ENCODE results near the gene CAB39L. TPM values are rescaled to one million over a fixed set of nuclear protein-coding genes. Genes with fewer than 3 reads are reported as not detected.

Gene CAB39L
- total RNA-seq, 1 experiment from 2014 or later = 3.6 TPM

DNA sequence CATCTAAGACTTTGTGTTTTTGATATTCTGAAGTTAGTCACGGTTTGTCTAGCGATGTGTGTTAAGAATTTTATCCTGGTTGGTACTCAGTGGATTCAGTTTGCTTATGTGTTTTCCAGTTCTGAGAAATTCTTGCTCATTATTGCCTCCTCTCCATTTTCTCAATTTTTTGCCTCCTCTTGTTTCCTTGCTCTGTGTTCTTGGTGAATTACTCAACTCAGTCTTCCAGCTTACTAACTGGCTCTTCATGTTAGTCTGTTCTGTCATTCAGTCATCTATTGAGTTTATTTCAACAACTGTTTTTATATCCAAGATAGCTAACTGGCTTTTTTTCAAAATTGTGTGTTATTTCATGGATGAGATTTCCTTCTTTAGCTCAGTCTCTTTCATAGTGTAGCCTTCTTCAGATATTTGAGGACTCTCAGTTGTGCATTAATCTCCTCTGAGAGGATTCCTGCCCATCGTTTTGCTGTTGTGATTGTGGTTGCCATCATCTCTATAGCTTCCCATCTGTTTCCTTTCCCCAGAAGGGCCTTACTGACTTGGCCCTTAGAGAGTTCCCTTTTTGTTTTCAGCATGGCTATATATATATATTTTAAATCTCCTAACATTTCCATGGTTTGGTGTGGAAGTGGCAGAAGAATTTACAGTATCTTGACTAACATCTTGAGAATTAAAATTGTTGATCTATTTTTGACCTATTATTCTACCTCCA lies 6.4 kb upstream of the CAB39L start:
- POLR2A ChIA-PET (ENCODE audit: low non-redundant PET) = no interaction called here

DNA sequence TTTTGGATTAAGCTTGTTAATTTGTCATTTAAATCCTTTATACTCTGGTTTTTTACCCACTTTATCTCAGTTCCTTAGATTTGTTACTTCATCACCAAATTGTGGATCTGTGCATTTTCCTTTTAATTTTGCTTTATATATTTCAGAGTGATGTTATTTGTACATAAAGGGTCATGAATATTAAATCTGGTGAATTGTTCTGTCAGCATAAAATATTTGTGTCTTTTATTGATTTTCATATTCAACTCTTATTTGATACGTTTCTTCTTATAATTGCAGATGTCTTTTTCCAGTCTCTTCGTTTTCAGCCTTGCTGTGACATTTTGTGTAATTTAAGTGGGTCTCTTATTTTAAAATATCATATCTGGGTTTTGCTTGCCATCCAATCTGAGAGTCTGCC lies 4.9 kb upstream of the CAB39L start:
- BruUV-seq (replicated peaks) = no TSS peak

More for the DNA sequence above, 6.4 kb upstream of the CAB39L start:
- DNase-seq (ENCODE audit: low spot score) = no peak
- CTCF ChIA-PET = no interaction called here
- intact Hi-C loops (cut with micrococcal nuclease; ENCODE audit: unreplicated experiment) = no loop called here
- Histone ChIP-seq H3K4me1 (ENCODE audit: insufficient read depth, low read length, poor library complexity, severe bottlenecking) (no peaks in the 10 kb centered on the region), H3K27ac (ENCODE audit: low read depth, low read length, poor library complexity, severe bottlenecking) (no peak overlapping the region), H3K4me3 (ENCODE audit: low read depth, low read length, poor library complexity, severe bottlenecking) (no peak overlapping the region), H3K36me3 (ENCODE audit: insufficient read depth, low read length, poor library complexity, severe bottlenecking) (no peaks in the 10 kb centered on the region), H3K9me3 (ENCODE audit: low read depth, low read length, poor library complexity, severe bottlenecking) (no peaks in the 10 kb centered on the region), H3K27me3 (replicated peaks; ENCODE audit: insufficient read depth, low read depth, low read length, poor library complexity) (no peaks in the 10 kb centered on the region)
- no peak for TF ChIP-seq EZH2 (IDR thresholded peaks at IDR 0.05; ENCODE audit: borderline replicate concordance, low read depth, low read length, poor library complexity, severe bottlenecking)
- TF ChIP-seq, protein P1, sequence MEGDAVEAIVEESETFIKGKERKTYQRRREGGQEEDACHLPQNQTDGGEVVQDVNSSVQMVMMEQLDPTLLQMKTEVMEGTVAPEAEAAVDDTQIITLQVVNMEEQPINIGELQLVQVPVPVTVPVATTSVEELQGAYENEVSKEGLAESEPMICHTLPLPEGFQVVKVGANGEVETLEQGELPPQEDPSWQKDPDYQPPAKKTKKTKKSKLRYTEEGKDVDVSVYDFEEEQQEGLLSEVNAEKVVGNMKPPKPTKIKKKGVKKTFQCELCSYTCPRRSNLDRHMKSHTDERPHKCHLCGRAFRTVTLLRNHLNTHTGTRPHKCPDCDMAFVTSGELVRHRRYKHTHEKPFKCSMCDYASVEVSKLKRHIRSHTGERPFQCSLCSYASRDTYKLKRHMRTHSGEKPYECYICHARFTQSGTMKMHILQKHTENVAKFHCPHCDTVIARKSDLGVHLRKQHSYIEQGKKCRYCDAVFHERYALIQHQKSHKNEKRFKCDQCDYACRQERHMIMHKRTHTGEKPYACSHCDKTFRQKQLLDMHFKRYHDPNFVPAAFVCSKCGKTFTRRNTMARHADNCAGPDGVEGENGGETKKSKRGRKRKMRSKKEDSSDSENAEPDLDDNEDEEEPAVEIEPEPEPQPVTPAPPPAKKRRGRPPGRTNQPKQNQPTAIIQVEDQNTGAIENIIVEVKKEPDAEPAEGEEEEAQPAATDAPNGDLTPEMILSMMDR (conservative IDR thresholded peaks at IDR 0.05; ENCODE audit: low read depth, low read length) = no peak
- no TSS peak for BruUV-seq (replicated peaks)

DNA sequence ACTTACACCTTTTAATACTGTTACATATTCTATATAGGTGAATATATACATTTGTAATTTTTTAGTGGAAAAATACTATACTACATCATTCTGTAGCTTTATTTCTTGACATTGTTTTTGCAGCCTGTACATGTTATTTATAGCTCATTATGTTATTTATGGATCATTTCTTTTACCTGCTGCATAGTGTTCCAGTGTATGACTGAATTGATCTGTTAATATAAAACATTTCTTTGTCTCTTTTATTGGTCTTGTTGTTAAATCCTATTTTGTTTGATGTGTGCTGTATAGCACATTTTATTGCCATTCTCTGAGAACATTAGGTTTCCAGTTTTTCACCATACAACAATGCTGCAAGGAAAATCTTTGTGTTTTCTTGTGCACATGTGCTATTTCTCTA lies 2.6 kb upstream of the CAB39L start:
- POLR2A ChIA-PET (ENCODE audit: low non-redundant PET) = no interaction called here
- no peaks in the 10 kb centered on the region for H3K9me3 ChIP-seq (ENCODE audit: low read depth, low read length, poor library complexity, severe bottlenecking)
- H3K27me3 ChIP-seq (replicated peaks; ENCODE audit: insufficient read depth, low read depth, low read length, poor library complexity) = no peaks in the 10 kb centered on the region
- no peak for DNase-seq (ENCODE audit: low spot score)
- no peak overlapping the region for H3K4me3 ChIP-seq (ENCODE audit: low read depth, low read length, poor library complexity, severe bottlenecking)
- no peaks in the 10 kb centered on the region for H3K36me3 ChIP-seq (ENCODE audit: insufficient read depth, low read length, poor library complexity, severe bottlenecking)
- CTCF ChIA-PET = no interaction called here
- no peak overlapping the region for H3K27ac ChIP-seq (ENCODE audit: low read depth, low read length, poor library complexity, severe bottlenecking)
- BruUV-seq (replicated peaks) = no TSS peak
- no peak for TF ChIP-seq EZH2 (IDR thresholded peaks at IDR 0.05; ENCODE audit: borderline replicate concordance, low read depth, low read length, poor library complexity, severe bottlenecking)
- TF ChIP-seq, protein P1 (conservative IDR thresholded peaks at IDR 0.05; ENCODE audit: low read depth, low read length) = no peak
- H3K4me1 ChIP-seq (ENCODE audit: insufficient read depth, low read length, poor library complexity, severe bottlenecking) = peaks cover 5% of the 10 kb centered on the region
- intact Hi-C loops (cut with micrococcal nuclease; ENCODE audit: unreplicated experiment) = loop anchor here (10.0 kb wide), 1 partner anchor 158 kb away; no protein-coding TSS in a partner anchor

More for the DNA sequence above, 4.9 kb upstream of the CAB39L start:
- ChIA-PET CTCF (no interaction called here), POLR2A (ENCODE audit: low non-redundant PET) (no interaction called here)
- Histone ChIP-seq H3K36me3 (ENCODE audit: insufficient read depth, low read length, poor library complexity, severe bottlenecking) (no peaks in the 10 kb centered on the region), H3K9me3 (ENCODE audit: low read depth, low read length, poor library complexity, severe bottlenecking) (no peaks in the 10 kb centered on the region), H3K4me3 (ENCODE audit: low read depth, low read length, poor library complexity, severe bottlenecking) (no peak overlapping the region), H3K4me1 (ENCODE audit: insufficient read depth, low read length, poor library complexity, severe bottlenecking) (no peaks in the 10 kb centered on the region), H3K27ac (ENCODE audit: low read depth, low read length, poor library complexity, severe bottlenecking) (no peak overlapping the region), H3K27me3 (replicated peaks; ENCODE audit: insufficient read depth, low read depth, low read length, poor library complexity) (no peaks in the 10 kb centered on the region)
- TF ChIP-seq EZH2 (IDR thresholded peaks at IDR 0.05; ENCODE audit: borderline replicate concordance, low read depth, low read length, poor library complexity, severe bottlenecking) = no peak
- TF ChIP-seq, protein P1 (conservative IDR thresholded peaks at IDR 0.05; ENCODE audit: low read depth, low read length) = no peak
- DNase-seq (ENCODE audit: low spot score) = no peak
- intact Hi-C loops (cut with micrococcal nuclease; ENCODE audit: unreplicated experiment) = loop anchor here (10.0 kb wide), 1 partner anchor 156 kb away; no protein-coding TSS in a partner anchor
